Measurements from ENCODE around the gene CDK5R2.
"Not testable (repeated sequence)": the region's sequence is repeated elsewhere in the genome, so short reads cannot be mapped to it uniquely, and the experiment has no call there.

DNA sequence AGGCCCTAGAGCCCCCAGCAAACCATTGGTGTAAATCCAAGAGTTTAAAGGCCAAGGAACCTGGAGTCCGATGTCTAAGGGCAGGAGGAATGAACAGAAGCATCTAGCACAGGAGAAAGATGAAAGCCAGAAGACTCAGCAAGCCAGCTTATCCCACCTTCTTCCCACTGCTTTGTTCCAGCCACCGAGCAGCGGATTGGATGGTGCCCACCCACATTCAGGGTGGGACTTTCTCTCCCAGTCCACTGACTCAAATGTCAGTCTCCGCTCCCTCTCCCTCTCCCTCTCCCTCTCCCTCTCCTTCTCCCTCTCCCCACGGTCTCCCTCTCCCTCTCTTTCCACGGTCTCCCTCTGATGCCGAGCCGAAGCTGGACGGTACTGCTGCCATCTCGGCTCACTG is 29.0 kb upstream of the CDK5R2 start:
- not testable (repeated sequence) for TF ChIP-seq YY1 (IDR thresholded peaks at IDR 0.05; ENCODE audit: insufficient read depth, insufficient read length); SUZ12 (IDR thresholded peaks at IDR 0.05; ENCODE audit: extremely low read depth, insufficient read depth, insufficient read length); ZNF274 (IDR thresholded peaks at IDR 0.05; ENCODE audit: low read depth, low read length)
